ENCODE results near the gene OR13F1.

DNA sequence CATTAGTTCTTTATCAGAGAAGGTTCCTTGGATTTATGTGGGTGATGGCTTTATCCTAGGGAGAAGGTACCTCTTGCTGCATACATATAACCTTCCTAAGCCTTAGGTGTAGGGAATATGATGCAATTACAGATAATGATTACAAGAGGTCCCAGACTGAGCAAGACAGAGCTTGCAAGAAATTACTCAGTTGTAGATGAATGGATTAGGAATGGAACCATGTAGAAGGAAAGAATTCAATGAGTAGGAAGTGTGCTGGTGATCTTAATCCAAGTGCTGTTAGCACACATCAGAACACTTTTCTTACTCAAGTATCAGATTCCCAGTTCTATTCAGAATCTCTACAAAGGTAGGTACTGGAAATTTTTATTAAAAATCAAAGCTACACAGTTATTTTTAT, 2.5 kb downstream of the OR13F1 start:
- TF ChIP-seq, protein P1, sequence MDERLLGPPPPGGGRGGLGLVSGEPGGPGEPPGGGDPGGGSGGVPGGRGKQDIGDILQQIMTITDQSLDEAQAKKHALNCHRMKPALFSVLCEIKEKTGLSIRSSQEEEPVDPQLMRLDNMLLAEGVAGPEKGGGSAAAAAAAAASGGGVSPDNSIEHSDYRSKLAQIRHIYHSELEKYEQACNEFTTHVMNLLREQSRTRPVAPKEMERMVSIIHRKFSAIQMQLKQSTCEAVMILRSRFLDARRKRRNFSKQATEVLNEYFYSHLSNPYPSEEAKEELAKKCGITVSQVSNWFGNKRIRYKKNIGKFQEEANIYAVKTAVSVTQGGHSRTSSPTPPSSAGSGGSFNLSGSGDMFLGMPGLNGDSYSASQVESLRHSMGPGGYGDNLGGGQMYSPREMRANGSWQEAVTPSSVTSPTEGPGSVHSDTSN (CRISPR knock-in tag; IDR thresholded peaks at IDR 0.05), result no peak
- TF ChIP-seq ATAD3A (CRISPR knock-in tag; IDR thresholded peaks at IDR 0.05) (no peak), ZNF777 (CRISPR knock-in tag; IDR thresholded peaks at IDR 0.05) (no peak), HOXA9 (CRISPR knock-in tag; IDR thresholded peaks at IDR 0.05; ENCODE audit: borderline replicate concordance) (no peak), HNRNPUL1 (IDR thresholded peaks at IDR 0.05; ENCODE audit: low read depth, low read length) (no peak)
- TF ChIP-seq, protein P2, sequence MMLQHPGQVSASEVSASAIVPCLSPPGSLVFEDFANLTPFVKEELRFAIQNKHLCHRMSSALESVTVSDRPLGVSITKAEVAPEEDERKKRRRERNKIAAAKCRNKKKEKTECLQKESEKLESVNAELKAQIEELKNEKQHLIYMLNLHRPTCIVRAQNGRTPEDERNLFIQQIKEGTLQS (CRISPR knock-in tag; IDR thresholded peaks at IDR 0.05), result no peak
